ENCODE data around the gene AGFG2.

Gene AGFG2

GRCh38 chr7:100573691-100574361 is 34.8 kb downstream of the AGFG2 start, which contains the start of gene SAP25:
Gene SAP25, minus strand, starts transcription at chr7:100573900. Its CDS starts 158 bp downstream, at chr7:100573742.
- DNase-seq: no peak

DNA sequence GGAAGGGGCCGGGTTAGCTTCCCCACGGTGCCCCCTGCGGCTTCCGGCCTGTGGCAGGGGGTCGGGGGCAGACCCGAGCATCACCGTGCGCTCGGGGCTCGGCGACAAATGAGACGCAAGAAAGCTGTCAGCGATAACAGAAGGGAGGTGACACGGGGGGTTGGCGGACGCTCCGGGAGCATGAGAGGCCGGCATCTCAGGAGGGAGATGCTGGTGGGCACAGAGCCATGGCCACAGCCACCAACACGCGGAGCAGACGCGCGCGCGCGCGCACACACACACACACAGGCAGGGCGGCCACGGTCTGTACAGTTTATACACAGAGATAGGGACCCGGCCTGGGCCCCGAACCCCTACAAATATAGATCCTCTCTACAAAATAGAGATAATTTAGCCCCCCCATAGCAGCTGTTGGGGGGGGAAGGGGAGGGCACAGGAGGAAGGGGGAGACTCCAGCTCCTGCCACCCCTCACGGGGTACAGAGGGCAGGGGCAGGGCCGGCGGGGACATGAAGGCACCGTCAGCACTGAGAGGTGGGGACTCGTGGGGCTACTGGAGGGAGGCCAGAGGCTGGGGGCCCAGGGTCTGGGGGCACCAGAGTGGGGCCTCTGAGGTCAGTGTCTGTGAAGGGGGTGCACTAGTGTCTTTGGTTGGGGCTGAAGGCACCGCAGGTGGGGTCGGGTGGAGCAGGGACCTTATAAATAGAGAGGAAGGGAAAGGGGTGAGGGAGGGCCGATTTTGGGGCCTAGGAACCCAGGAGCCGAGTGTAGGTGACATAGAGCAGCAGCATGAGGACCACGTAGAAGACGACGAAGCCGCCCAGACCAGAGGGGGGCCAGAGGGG is 35.6 kb downstream of the AGFG2 start:
- no peak for DNase-seq

DNA sequence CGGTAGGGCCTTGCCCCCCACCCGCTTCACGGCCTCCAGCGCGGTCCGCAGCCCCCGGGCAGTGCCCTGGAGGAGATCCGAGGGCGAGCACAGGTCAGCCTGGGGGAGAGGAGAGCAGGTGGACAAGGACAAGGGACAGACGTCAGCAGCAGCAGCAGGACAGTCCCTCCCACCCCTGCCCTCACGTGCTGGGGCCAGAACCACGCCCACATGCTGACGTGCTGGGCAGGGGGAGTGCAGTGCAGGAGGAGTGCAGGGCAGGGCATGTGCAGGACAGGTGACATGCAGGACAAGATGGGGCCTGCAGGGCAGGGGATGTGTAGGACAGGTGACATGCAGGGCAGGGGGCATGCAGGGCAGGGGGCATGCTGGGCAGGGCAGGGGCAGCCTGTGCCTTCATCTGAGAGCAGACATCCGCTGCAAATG is 36.2 kb downstream of the AGFG2 start:
- DNase-seq: no peak

- DNase-seq: no peak
Observed at GRCh38 chr7:100575746-100576383, 36.9 kb downstream of the AGFG2 start.

GRCh38 chr7:100576384-100576993 is 37.5 kb downstream of the AGFG2 start:
- DNase-seq: no peak

- no peak for DNase-seq
Observed at GRCh38 chr7:100577103-100577502, 38.1 kb downstream of the AGFG2 start.

GRCh38 chr7:100577507-100577906 is 38.5 kb downstream of the AGFG2 start:
- DNase-seq: no peak

- no peak for DNase-seq
Observed at GRCh38 chr7:100578246-100579183, 39.5 kb downstream of the AGFG2 start.

DNA sequence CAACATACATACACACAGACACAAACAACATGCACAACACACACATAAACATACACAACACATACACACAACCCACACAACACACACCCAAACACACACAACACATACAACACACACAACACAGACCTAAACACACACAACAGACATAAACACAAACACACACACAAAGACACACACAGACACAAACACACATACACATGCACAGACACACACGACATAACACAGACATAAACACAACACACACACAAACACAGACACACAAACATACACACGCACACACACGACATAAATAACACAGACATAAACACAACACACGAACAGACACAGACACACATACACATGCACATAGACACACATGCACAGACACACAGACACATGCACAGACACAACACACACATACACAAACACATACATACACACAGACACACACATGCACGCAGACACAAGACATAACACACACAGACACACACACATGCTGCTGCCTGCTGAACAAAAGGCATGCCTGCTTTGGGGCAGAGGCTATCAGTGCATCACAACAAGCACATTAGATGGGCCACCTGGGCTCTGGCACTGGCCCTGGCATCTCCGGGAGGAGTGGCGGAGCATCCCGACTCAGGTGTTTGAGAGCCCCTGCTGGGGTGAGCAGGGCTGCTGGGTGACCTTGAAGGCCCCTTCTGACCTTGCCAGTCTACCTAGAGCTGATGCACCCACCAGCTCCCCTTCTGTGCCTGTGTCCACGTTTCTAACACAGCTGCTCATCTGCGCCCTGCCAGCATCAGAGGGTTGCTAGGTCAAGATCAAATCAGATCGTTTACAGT is 41.7 kb downstream of the AGFG2 start:
- no peak for DNase-seq

- no peak for DNase-seq
Observed at GRCh38 chr7:100582041-100582579, 43.1 kb downstream of the AGFG2 start.

GRCh38 chr7:100582650-100583049 is 43.6 kb downstream of the AGFG2 start:
- DNase-seq: no peak

GRCh38 chr7:100583132-100584053 is 44.4 kb downstream of the AGFG2 start:
- DNase-seq: no peak

GRCh38 chr7:100584054-100584682 is 45.2 kb downstream of the AGFG2 start:
- no peak for DNase-seq

DNA sequence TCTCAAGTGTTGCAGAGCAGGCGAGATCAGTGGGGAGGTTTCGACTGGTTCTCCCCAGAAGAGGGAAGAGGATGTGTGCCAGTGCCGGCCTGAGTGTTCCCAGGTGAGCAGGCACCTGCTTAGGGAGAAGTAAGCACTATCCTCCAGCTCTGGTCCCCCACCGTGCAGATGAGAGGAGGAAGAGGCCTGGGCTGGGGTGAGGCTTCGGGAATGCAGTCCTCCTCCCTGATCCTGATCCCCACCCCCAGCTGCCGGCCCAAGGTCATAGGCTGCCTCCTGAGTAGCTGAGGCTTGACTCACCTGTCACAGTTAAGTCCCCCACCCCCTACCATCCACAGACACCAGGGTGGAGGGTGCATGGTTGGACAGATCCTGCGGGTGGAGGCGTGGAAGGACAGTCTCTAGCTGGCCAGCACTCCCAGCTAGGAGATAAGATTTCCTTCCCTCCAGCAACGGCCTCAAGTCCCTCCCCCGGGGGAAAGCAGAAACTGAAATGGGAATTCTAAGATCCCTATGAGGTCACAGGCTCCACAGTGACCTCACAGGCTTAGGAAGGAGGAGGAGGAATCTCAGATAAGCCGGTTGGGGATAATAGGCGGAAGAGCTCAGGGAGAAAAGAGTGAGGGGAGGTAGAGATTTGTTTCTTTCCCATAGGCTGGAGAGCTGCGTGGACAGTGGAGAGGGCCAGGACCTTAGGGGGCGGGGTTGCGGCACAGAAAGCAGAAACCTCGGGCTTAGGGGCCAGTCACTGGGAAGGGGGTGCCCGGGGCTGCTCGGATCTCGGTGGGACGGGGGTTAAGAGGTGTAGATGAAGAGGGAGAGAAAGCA is 45.9 kb downstream of the AGFG2 start:
- no peak for DNase-seq

GRCh38 chr7:100585511-100586265 is 46.7 kb downstream of the AGFG2 start, which contains the start of gene LRCH4:
Gene LRCH4, minus strand, starts transcription at chr7:100586129. Its CDS starts 29 bp downstream, at chr7:100586100.
- peak; percentile 96 for DNase-seq

DNA sequence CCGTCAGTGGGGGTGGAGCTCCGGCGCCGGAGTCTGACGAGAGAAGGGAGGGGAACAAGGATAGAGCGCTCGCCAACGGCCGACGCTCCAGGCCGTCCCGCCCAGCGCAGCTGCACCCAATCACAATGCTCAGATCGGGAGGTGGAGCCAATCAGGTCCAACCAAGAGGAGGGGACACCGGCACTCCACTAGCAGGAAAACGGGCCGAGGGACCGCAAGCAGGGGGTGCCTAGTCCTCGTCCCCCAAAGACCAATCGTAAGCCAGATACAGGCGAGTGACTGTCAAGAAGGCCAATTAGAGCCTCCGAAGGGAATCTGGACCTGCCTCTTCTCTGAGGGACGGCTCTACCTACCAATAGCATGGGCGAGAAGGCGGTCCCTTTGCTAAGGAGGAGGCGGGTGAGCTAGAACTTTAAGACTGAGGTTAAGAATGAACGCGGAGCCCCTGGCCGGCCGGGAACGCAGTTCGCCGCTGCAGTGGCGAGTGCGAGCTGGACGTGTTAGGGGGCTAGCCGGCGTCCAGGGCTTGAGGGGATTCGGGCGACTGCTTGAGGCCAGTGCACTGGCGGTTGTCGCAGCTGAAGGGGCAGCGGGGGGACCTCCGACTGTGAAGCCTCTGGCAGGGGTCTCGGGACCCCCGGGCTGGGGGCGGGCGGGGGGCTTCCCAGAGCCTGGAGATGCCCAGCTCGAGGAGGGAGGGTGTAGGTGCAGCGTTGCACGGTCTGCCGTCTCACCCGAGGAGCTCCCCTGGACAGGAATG is 47.4 kb downstream of the AGFG2 start, which contains the start of gene FBXO24:
Gene FBXO24 (plus strand): TSS at position 63 of the 760 bp plus-strand sequence. CDS start 298 bp downstream, at position 361.
- DNase-seq: peak; percentile 94
